ENCODE results near the gene ZNF814.
"Not testable (repeated sequence)": the region's sequence is repeated elsewhere in the genome, so short reads cannot be mapped to it uniquely, and the experiment has no call there.

The ZNF814 gene

DNA sequence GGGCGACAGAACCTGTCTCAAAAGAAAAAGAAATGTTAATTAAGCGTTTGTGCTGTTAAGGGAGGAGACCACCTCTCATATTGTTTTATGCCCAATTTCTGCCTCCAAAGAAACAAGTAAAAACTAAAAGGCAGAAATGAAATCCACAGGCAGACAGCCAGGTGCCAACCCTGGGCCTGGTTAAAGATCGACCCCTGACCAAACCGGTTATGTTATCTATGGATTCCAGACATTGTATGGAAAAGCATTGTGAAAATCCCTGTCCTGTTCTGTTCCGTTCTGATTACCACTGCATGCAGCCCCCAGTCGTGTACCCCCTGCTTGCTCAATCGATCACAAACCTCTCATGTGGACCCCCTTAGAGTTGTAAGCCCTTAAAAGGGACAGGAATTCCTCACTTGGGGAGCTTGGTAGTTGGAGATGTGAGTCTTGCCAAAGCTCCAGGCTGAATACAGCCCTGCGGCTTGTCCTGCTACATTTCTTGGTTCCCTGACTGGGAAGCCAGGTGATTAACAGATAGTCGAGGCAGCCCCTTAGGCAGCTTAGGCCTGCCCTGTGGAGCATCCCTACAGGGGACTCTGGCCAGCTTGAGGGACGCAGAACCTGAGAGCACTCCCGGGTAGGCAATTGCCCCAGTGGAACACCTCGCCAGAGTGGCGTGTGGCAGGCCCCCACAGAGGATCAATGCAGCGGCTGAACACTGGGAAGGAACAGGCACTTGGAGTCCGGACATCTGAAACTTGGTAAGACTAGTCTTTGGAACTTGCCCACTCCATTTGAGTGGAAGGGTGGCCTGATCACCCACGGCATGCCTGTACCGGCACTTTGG, 73.4 kb downstream of the ZNF814 start:
- no peak for DNase-seq

DNA sequence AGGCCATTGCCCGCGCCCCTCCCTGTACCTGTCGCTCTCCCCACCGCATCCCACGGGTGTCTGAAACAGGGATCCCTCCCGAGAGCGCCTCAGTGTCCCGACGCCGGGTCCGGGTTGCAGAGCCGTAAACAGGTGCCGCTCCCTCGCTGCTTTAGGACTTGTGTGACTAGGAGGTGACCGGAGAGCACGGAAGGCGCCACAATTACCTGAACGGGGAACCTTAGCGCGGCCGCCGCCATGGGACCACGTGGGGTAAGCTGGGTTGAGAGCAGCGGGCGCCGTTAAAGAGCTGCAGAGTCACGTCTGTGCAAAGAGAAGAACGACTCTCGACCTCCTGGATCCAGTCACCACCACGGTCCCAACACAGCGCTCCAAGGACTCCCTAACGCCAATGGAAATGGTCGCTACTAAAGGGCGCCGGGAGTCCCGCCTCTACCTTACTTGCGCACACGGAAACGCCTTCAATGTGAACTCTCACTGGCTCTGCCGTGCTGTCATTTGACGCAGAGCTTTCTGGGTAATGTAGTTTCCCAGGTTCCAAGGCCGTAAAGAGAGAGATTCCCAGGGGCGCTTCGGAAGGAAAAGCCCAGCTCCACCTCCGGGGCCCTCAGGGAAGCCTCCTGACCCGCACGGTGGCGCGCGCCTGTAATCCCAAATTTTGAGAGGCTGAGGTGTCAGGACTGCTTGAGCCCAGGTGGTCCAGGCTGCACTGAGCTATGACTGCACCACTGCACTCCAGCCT, 74.2 kb downstream of the ZNF814 start, which contains the start of gene ZNF552:
Gene ZNF552 (minus strand): TSS at position 409 of the 742 bp plus-strand sequence. CDS start 170 bp downstream, at position 239.
- DNase-seq: peak; percentile 35

- no peak for DNase-seq
Measured at GRCh38 chr19:57813919-57814504, 74.8 kb downstream of the ZNF814 start.

DNA sequence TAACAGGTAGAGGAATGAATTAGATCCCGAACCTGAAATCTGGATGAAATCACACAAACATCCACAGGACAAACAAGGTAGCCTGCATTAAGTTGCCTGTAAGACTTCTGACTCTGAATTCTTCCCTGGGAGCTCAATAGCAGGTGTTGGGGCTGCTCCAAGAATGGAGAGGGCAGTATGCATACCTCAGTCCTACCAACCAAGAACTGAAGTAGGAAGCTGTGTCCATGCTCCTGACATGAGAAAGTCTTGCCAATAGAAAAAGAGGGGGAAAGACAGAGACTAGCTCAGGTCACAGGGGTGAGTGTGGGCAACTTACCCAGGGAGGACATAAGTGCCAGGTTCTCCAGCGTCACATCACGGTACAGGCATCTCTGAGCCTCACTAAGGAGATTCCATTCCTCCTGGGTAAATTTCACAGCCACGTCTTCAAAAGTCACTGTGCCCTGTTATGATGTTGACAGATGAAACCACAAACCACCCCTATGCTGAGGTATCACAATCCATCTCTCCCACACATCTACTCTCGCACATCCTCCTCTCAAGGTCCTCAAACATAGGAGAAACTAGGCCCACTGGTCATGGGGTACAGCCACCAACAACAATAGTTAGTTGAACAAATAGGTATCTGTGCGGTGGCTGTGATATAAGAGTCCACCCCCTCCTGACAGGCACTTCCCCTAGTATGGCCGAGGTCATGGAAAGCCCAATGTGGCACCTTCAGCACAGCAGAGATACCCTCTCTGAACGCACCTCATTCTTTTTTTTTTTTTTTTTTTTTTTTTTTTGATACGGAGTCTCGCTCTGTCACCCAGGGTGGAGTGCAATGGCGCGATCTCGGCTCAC, 75.6 kb downstream of the ZNF814 start:
- DNase-seq: not testable (repeated sequence)

DNA sequence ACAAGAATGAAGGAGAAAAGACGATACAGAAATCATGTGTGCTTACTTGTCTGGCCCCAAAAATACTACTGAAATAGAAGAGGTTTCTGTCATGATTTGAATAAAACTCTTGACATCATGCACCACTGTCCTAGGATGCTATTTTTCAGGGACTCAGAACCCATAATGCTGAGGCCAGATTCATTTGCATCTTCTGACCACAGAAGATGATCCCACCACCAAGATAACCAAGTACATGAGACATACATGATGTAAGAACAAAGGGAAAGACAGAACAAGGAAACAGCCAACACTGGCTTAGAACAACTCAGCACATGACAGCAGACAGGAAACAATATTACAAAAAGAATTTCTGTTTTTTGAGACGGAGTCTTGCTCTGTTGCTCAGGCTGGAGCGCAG, 76.6 kb downstream of the ZNF814 start:
- no peak for DNase-seq

- not testable (repeated sequence) for DNase-seq
Measured at GRCh38 chr19:57810410-57811295, 78.2 kb downstream of the ZNF814 start.

DNA sequence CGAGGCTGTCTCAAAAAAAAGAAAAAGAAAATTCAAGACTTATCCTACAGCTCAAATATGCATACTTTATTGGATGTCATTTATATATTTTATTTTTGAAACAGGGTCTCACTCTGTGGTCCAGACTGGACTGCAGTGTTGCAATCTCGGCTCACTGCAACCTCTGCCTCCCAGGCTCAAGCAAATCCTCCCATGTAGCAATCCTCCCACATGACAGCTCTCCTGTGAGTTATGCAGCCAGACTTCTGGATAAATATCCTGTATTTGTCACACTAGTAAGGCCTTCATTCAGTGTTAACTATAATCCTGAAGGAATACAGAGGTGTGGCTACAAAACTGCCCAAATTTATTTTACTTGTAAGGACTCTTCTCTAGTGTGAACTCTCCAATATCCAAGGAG, 81.3 kb downstream of the ZNF814 start:
- DNase-seq: no peak

- DNase-seq: no peak
Measured at GRCh38 chr19:57803594-57804325, 85.1 kb downstream of the ZNF814 start.

DNA sequence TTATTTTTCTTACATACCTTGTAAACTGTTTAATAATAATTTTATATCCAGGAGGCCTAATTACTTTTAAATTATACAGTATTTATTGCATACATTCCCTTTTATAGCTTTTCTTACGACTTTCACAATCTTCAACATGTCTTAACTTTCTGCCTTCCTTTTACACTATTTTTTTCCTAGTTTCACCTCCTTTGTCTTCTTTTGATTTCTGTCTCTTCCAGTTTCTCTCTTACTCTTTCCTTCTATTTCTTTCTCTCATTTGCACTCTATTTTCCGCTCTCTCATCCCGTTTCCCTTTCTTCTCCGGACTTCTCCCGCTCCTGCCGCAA, 85.6 kb downstream of the ZNF814 start:
- DNase-seq: no peak

DNA sequence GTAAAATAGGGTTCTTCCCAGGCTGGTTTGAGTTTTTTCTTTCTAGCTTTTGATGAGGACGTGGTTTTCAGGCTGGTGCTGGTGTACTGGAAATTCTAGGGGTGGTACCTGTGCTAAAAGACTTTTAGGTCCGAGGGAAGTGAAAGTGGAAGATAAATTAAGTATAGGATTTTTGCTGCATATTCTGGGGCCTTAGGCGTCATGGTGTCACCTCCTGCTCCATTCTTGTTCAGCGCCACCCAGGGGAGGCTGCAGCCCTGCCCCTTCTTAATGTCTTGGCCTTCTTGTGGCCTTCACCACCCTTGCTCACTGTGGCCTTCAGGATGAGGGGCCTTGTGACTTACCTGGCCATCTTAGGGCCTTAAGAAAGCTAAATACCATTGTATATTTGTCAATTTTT, 86.6 kb downstream of the ZNF814 start:
- no peak for DNase-seq

DNA sequence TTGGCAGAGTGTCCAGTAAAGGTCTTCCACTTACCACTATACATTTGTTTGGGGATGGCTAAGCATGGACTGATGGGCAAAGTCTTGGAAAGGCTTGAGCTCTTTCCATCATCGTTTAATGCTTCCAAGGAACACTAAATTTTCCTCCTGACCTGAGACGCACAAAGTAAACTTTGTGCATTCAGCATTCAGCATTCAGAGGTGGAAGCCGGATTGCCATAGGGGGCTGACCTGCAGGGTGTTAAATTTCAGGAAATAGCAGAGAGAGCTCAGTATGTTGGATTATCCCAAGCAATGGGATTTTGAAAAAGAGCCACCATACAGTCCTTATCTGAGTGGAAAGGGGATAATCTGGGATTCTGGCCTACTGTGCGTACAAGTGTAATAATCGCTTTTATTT, 88.1 kb downstream of the ZNF814 start:
- no peak for DNase-seq

All from GOT3 (cell line).